Measurements from ENCODE around the gene MRPL32. TPM values are rescaled to one million over a fixed set of nuclear protein-coding genes. Genes with fewer than 3 reads are reported as not detected.

Gene MRPL32
- total and polyA plus RNA-seq, 4 experiments from 2014 or later: 42.5 to 53.3 (median 48.8) TPM

- no peak overlapping the region for H3K4me3 Mint-ChIP-seq
- H3K27me3 Mint-ChIP-seq: no peaks in the 10 kb centered on the region
- peaks cover 8 to 27% (median 22%) of the 10 kb centered on the region in 4 donors for H3K4me1 Mint-ChIP-seq
- H3K36me3 ChIP-seq (ENCODE audit: insufficient read depth, low read length): no peaks in the 10 kb centered on the region
- H3K9me3 ChIP-seq (ENCODE audit: control insufficient read depth in 1 of 2, low read length in 2 of 2): no peaks in the 10 kb centered on the region
- peaks cover 10 to 37% of the 10 kb centered on the region in 2 donors for H3K36me3 Mint-ChIP-seq
- H3K4me1 ChIP-seq (ENCODE audit: insufficient read depth, low read length): peaks cover 16% of the 10 kb centered on the region
- intact Hi-C loops (cut with micrococcal nuclease): no loop called here
- peak overlapping the region in 3 of 7 donors; percentile 5 to 40 (median 37) for H3K27ac Mint-ChIP-seq
- H3K4me3 ChIP-seq (ENCODE audit: low read length in 2 of 2): no peak overlapping the region
- DNase-seq: no peak
- no peaks in the 10 kb centered on the region for H3K9me3 Mint-ChIP-seq
- H3K27ac ChIP-seq (ENCODE audit: low read depth, low read length): no peak overlapping the region
- H3K27me3 ChIP-seq (ENCODE audit: insufficient read depth, low read length): no peaks in the 10 kb centered on the region
- ChIA-PET CTCF (ENCODE audit: partially characterized antibody) (no interaction called here), POLR2A (ENCODE audit: partially characterized antibody) (interaction anchor here (4.4 kb wide), 1 partner anchor 19 kb away, joined by 70 read pairs; the partner anchor contains the start of genes MRPL32 and PSMA2)
Measured at GRCh38 chr7:42914009-42914408, 18.2 kb upstream of the MRPL32 start.

DNA sequence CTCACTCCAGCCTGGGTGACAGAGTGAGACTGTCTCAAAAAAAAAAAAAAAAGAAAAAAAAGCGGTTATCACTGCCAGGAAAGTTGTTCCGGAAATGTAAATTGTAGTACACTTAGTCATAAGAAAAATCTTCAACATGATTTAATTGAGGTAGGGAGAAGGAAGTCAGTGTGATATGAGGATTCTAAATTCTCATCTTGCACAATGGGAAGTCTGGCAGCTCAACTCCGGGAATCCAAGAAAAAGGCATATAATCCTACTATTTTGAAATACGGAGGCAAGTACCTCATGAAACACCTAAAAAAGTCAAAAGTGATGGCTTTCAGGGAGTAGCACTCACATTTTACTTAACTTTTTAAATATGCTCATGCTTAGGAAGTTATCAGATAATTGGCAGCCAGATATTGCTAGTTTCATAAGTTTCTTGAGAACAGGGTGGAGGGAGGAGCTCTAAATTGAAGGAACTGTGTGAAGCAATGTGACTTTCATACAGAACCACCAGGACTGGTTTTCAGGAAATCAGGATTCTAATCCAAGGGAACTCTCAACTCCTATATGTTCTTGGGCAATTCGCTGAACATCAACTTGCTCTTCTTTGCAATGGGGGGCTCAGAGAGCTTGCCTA is 17.6 kb upstream of the MRPL32 start:
- Mint-ChIP-seq H3K9me3 (no peaks in the 10 kb centered on the region), H3K4me1 (peaks cover 8 to 27% (median 22%) of the 10 kb centered on the region in 4 donors), H3K27ac (peak overlapping the region in 1 of 7 donors; percentile 33), H3K4me3 (no peak overlapping the region), H3K36me3 (peaks cover 15 to 42% of the 10 kb centered on the region in 2 donors), H3K27me3 (no peaks in the 10 kb centered on the region)
- Histone ChIP-seq H3K9me3 (ENCODE audit: control insufficient read depth in 1 of 2, low read length in 2 of 2) (no peaks in the 10 kb centered on the region), H3K27ac (ENCODE audit: low read depth, low read length) (no peak overlapping the region), H3K4me3 (ENCODE audit: low read length in 2 of 2) (no peak overlapping the region), H3K27me3 (ENCODE audit: insufficient read depth, low read length) (no peaks in the 10 kb centered on the region), H3K4me1 (ENCODE audit: insufficient read depth, low read length) (peaks cover 16% of the 10 kb centered on the region), H3K36me3 (ENCODE audit: insufficient read depth, low read length) (peaks cover 3% of the 10 kb centered on the region)
- DNase-seq: no peak
- ChIA-PET CTCF (ENCODE audit: partially characterized antibody) (no interaction called here), POLR2A (ENCODE audit: partially characterized antibody) (interaction anchor here (2.8 kb wide), 1 partner anchor 17 kb away, joined by 8 read pairs; the partner anchor contains the start of genes MRPL32 and PSMA2)
- intact Hi-C loops (cut with micrococcal nuclease): no loop called here

DNA sequence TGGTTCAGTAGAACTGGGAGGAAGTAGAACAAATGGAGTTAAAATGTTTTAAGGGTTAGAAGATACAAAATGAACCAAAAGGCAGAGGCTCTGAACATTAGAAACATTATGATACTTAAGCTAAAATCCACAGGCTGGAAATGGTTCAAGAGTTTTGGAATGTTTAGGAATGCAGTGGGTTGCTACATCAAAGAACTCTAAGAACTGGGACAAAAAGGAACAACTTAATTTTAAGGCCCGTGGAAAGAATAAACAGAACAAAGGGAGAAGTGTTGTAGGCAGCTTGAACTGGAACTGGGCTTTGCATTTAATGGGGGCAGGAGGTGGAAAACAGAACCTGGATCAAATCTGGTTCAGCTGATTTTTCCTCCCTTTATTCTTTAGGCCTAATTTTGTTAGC is 16.8 kb upstream of the MRPL32 start:
- H3K4me3 ChIP-seq (ENCODE audit: low read length in 2 of 2): no peak overlapping the region
- Mint-ChIP-seq H3K4me1 (peaks cover 8 to 22% (median 18%) of the 10 kb centered on the region in 4 donors), H3K9me3 (no peaks in the 10 kb centered on the region), H3K27ac (peak overlapping the region in 2 of 7 donors; percentile 32 to 33), H3K36me3 (peaks cover 16 to 50% of the 10 kb centered on the region in 2 donors), H3K4me3 (no peak overlapping the region), H3K27me3 (no peaks in the 10 kb centered on the region)
- intact Hi-C loops (cut with micrococcal nuclease): no loop called here
- ChIA-PET CTCF (ENCODE audit: partially characterized antibody) (no interaction called here), POLR2A (ENCODE audit: partially characterized antibody) (interaction anchor here (2.8 kb wide), 1 partner anchor 17 kb away, joined by 8 read pairs; the partner anchor contains the start of genes MRPL32 and PSMA2)
- no peak overlapping the region for H3K27ac ChIP-seq (ENCODE audit: low read depth, low read length)
- H3K27me3 ChIP-seq (ENCODE audit: insufficient read depth, low read length): no peaks in the 10 kb centered on the region
- H3K36me3 ChIP-seq (ENCODE audit: insufficient read depth, low read length): peaks cover 11% of the 10 kb centered on the region
- no peaks in the 10 kb centered on the region for H3K9me3 ChIP-seq (ENCODE audit: control insufficient read depth in 1 of 2, low read length in 2 of 2)
- peaks cover 16% of the 10 kb centered on the region for H3K4me1 ChIP-seq (ENCODE audit: insufficient read depth, low read length)
- DNase-seq: no peak

DNA sequence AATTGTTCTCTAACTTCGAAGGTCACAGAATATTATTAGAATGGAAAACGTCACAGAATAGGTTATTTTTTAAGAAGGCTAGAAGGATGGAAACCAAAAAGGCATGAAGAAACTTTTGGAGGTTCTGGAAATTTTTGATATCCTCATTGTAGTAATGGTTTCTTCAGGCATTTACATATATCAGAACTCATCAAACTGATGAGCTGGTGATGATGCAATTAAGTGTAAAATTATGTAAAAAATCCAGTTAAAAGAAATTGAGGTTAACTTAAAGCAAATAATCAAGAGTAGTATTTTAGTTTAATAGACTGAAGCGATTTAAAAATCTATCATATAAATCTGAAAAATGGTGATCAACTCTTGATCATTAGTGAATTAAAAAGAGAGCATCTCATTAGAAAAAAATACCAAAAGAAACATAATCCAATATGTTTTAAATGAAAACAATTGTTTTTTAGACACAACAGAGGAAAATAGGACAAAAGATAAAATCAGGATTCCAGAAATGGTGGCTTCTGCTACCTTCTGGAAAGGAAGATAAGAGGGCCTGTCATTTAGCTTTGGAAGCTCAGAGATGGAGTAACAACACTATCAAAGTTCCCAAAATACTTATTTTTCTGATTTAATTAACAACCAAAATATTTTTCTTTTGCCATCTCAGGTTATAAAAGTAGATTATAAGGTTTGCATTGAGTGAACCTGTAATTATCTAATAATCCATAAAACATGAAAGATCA is 10.0 kb upstream of the MRPL32 start:
- CTCF ChIA-PET (ENCODE audit: partially characterized antibody): interaction anchor here (2.4 kb wide), 1 partner anchor 19 kb away, joined by 7 read pairs; no protein-coding TSS in a partner anchor
- Histone ChIP-seq H3K4me3 (ENCODE audit: low read length in 2 of 2) (no peak overlapping the region), H3K27ac (ENCODE audit: low read depth, low read length) (no peak overlapping the region), H3K27me3 (ENCODE audit: insufficient read depth, low read length) (no peaks in the 10 kb centered on the region), H3K36me3 (ENCODE audit: insufficient read depth, low read length) (peaks cover 53% of the 10 kb centered on the region), H3K9me3 (ENCODE audit: control insufficient read depth in 1 of 2, low read length in 2 of 2) (no peaks in the 10 kb centered on the region), H3K4me1 (ENCODE audit: insufficient read depth, low read length) (no peaks in the 10 kb centered on the region)
- H3K9me3 Mint-ChIP-seq: no peaks in the 10 kb centered on the region
- H3K4me1 Mint-ChIP-seq: peaks cover 3 to 30% (median 5%) of the 10 kb centered on the region in 4 donors
- no peak for DNase-seq
- POLR2A ChIA-PET (ENCODE audit: partially characterized antibody): interaction anchor here (1.5 to 2.1 kb wide), 2 partner anchors 10 kb away, joined by 3 to 7 read pairs; partner anchors contain the start of genes C7orf25, MRPL32 and PSMA2
- no peaks in the 10 kb centered on the region for H3K27me3 Mint-ChIP-seq
- H3K36me3 Mint-ChIP-seq: peaks cover 53 to 80% of the 10 kb centered on the region in 2 donors
- intact Hi-C loops (cut with micrococcal nuclease): no loop called here
- H3K4me3 Mint-ChIP-seq: no peak overlapping the region
- H3K27ac Mint-ChIP-seq: peak overlapping the region in 2 of 7 donors; percentile 12 to 41

DNA sequence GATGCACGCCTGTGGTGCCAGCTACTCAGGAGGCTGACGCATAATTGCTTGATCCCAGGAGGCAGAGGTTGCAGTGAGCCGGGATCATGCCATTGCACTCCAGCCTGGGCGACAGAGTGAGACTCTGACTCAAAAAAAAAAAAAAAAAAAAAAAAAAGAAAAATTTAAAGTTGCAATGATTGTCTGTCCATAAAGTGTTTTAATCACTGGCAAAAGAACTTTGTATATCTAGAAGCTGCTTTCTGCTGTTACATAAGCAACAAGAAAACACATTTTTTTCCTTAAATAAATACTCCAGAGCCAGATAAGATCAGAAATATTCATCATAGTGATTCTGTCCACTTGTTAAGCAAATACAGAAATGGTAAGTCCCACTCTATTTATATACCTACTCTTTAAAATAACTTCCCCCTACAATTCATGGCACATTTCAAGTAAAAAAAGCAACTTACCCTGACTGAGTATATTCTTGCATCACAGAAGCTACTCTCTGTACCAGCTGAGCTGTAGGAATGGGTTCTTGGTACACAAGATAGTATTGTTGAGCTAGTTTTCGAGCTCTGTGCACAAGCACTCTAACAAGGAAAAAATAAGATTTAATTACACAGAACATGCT is 7.8 kb upstream of the MRPL32 start:
- no peaks in the 10 kb centered on the region for H3K9me3 ChIP-seq (ENCODE audit: control insufficient read depth in 1 of 2, low read length in 2 of 2)
- H3K4me3 ChIP-seq (ENCODE audit: low read length in 2 of 2): no peak overlapping the region
- CTCF ChIA-PET (ENCODE audit: partially characterized antibody): interaction anchor here (1.0 to 1.2 kb wide), 3 partner anchors 14 to 20 kb away, joined by 3 to 4 read pairs (median 3); no protein-coding TSS in a partner anchor
- intact Hi-C loops (cut with micrococcal nuclease): no loop called here
- no peak for DNase-seq
- Mint-ChIP-seq H3K36me3 (peaks cover 48 to 67% of the 10 kb centered on the region in 2 donors), H3K27me3 (no peaks in the 10 kb centered on the region), H3K9me3 (no peaks in the 10 kb centered on the region), H3K4me1 (peaks cover 18 to 51% (median 21%) of the 10 kb centered on the region in 4 donors), H3K4me3 (no peak overlapping the region), H3K27ac (no peak overlapping the region)
- peaks cover 17% of the 10 kb centered on the region for H3K4me1 ChIP-seq (ENCODE audit: insufficient read depth, low read length)
- peaks cover 52% of the 10 kb centered on the region for H3K36me3 ChIP-seq (ENCODE audit: insufficient read depth, low read length)
- no peaks in the 10 kb centered on the region for H3K27me3 ChIP-seq (ENCODE audit: insufficient read depth, low read length)
- no peak overlapping the region for H3K27ac ChIP-seq (ENCODE audit: low read depth, low read length)
- POLR2A ChIA-PET (ENCODE audit: partially characterized antibody): no interaction called here

GRCh38 chr7:42925630-42926029 is 6.5 kb upstream of the MRPL32 start:
- Mint-ChIP-seq H3K4me3 (no peak overlapping the region), H3K27me3 (no peaks in the 10 kb centered on the region), H3K27ac (peak overlapping the region in 1 of 7 donors; percentile 8), H3K36me3 (peaks cover 40 to 55% of the 10 kb centered on the region in 2 donors), H3K9me3 (no peaks in the 10 kb centered on the region), H3K4me1 (peaks cover 25 to 61% (median 33%) of the 10 kb centered on the region in 4 donors)
- no peaks in the 10 kb centered on the region for H3K27me3 ChIP-seq (ENCODE audit: insufficient read depth, low read length)
- POLR2A ChIA-PET (ENCODE audit: partially characterized antibody): no interaction called here
- no peak overlapping the region for H3K4me3 ChIP-seq (ENCODE audit: low read length in 2 of 2)
- H3K4me1 ChIP-seq (ENCODE audit: insufficient read depth, low read length): peaks cover 30% of the 10 kb centered on the region
- intact Hi-C loops (cut with micrococcal nuclease): no loop called here
- H3K36me3 ChIP-seq (ENCODE audit: insufficient read depth, low read length): peaks cover 39% of the 10 kb centered on the region
- CTCF ChIA-PET (ENCODE audit: partially characterized antibody): no interaction called here
- H3K9me3 ChIP-seq (ENCODE audit: control insufficient read depth in 1 of 2, low read length in 2 of 2): no peaks in the 10 kb centered on the region
- H3K27ac ChIP-seq (ENCODE audit: low read depth, low read length): no peak overlapping the region
- no peak for DNase-seq

DNA sequence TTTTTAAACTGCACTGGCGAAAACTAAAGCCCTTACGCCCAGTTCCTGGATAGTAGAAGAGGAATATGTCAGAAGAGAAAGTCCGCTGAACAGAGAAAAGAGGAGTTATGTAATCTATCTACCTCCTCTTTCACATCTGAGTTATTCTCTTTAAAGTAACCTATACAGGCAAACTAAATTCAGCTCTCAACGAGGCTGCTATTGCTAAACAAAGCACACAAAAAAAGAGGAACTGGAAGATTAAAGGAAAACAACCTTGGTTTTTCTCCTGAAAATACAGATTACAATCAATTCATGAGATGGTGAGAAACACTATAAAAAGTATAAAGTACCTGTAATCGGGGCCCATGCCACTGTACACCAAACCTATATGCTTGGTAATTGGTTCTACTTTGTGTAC is 6.0 kb upstream of the MRPL32 start:
- no peaks in the 10 kb centered on the region for H3K9me3 Mint-ChIP-seq
- H3K4me1 ChIP-seq (ENCODE audit: insufficient read depth, low read length): peaks cover 36% of the 10 kb centered on the region
- no peaks in the 10 kb centered on the region for H3K27me3 Mint-ChIP-seq
- H3K9me3 ChIP-seq (ENCODE audit: control insufficient read depth in 1 of 2, low read length in 2 of 2): no peaks in the 10 kb centered on the region
- ChIA-PET CTCF (ENCODE audit: partially characterized antibody) (interaction anchor here (0.9 kb wide), 1 partner anchor 913 kb away, joined by 3 read pairs; no protein-coding TSS in a partner anchor), POLR2A (ENCODE audit: partially characterized antibody) (interaction anchor here (1.1 kb wide), 1 partner anchor 14 kb away, joined by 3 read pairs; the partner anchor contains the start of gene C7orf25)
- peaks cover 34 to 51% of the 10 kb centered on the region in 2 donors for H3K36me3 Mint-ChIP-seq
- DNase-seq: no peak
- H3K4me3 Mint-ChIP-seq: no peak overlapping the region
- no peak overlapping the region for H3K27ac Mint-ChIP-seq
- H3K27me3 ChIP-seq (ENCODE audit: insufficient read depth, low read length): no peaks in the 10 kb centered on the region
- no peak overlapping the region for H3K4me3 ChIP-seq (ENCODE audit: low read length in 2 of 2)
- H3K4me1 Mint-ChIP-seq: peaks cover 29 to 67% (median 36%) of the 10 kb centered on the region in 4 donors
- H3K27ac ChIP-seq (ENCODE audit: low read depth, low read length): no peak overlapping the region
- intact Hi-C loops (cut with micrococcal nuclease): no loop called here
- H3K36me3 ChIP-seq (ENCODE audit: insufficient read depth, low read length): peaks cover 33% of the 10 kb centered on the region

Measured in CD4-positive, alpha-beta memory T cell (primary cell).